HG03565 (cell line): ENCODE results near the gene SRP14.
"Not testable (repeated sequence)": the region's sequence is repeated elsewhere in the genome, so short reads cannot be mapped to it uniquely, and the experiment has no call there.

ENCODE experiments used
- ATAC-seq: cut with Tn5 transposase; IDR thresholded peaks from one replicate; pipeline ENCODE4 v1.9.1; 2021; ENCODE audit warnings: mild to moderate bottlenecking, moderate library complexity; ENCODE audit not compliant: unreplicated experiment

The SRP14 gene, protein sequence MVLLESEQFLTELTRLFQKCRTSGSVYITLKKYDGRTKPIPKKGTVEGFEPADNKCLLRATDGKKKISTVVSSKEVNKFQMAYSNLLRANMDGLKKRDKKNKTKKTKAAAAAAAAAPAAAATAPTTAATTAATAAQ

DNA sequence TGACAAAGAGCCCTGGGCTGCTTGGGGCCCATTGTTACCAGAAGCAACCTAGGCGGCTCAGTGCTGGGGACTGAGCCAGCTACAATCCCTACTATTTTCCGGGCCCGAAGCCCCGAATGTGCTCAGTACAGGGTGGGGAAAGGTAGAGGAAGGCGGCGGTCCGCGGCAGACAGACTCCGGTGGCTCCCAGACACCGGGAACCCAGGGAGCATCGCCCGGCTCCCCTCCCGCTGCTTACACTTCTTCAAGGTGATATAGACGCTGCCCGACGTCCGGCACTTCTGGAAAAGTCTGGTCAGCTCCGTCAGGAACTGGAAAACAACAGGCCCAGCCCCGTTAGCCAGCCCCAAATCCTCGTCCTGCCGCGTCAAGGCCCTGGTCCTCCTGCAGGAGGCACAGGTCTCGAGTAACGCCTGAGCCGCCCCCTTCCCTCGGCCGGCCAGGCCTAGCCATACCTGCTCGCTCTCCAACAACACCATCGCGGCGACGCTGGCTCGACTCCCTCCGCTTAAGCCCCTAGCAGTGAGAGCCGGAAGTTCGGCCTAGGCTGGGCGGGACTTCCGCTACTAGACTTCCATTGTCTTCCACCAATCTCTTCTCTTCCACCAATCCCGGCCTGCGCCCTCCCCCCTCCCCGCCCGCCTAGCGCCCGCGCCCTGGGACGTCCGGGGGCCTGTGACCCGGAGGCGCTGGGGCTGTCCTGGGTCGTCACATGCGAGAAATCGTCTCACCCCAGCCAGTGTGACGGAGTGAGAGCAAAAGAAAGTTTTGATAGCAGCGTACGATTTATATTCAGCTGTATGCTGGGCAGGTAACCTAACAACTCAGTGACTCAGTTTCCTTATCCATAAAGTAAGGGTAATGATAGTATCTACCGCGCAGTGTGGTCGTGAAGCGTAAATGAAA is at the start of gene SRP14:
Gene SRP14, minus strand, starts transcription at position 544 of the 906 bp plus-strand sequence. Its CDS starts 65 bp downstream, at position 479.
- ATAC-seq = peak; percentile 83

GRCh38 chr15:40087991-40088928 is 49.3 kb upstream of the SRP14 start:
- no peak for ATAC-seq

- ATAC-seq = no peak
These were observed 48.3 kb upstream of the SRP14 start for GRCh38 chr15:40087068-40087810.

DNA sequence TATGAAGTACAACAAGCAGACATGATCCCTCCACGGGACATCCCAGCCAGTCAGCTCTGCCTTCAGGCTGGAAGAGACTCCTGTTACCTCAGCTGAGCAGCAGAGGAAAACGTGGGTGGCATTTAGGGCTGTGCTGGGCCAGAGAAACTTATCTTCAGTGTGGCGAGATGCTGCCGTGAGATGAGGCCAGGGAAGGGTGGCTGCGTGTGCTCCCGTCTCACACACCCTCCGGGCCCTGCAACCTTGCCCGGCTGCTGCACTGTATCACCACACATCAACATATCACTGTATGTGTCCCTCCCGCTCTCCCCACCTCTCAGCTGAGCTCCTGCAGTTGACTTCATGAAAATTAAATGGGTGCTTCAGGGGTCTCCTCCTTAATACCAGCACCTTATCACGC is 46.3 kb upstream of the SRP14 start:
- no peak for ATAC-seq

DNA sequence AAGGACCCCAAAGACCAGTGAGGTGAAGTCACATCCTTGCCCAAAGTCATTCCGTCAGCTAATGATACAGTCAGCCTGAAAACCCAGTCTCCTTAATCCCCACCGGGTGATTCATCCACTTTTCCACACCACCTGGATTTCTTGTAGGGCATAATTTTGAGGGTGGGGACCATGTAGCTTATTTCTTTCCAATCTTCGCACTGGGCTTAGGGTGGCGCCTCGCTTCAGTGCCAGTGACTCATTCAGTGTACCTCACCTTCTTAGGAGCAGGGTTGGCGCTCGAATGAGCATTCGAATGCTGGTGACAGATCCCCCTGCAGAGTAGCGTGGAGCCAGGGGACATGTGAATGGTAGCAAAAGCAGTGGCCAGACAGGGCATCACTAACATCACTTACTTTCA is 45.7 kb upstream of the SRP14 start:
- no peak for ATAC-seq

DNA sequence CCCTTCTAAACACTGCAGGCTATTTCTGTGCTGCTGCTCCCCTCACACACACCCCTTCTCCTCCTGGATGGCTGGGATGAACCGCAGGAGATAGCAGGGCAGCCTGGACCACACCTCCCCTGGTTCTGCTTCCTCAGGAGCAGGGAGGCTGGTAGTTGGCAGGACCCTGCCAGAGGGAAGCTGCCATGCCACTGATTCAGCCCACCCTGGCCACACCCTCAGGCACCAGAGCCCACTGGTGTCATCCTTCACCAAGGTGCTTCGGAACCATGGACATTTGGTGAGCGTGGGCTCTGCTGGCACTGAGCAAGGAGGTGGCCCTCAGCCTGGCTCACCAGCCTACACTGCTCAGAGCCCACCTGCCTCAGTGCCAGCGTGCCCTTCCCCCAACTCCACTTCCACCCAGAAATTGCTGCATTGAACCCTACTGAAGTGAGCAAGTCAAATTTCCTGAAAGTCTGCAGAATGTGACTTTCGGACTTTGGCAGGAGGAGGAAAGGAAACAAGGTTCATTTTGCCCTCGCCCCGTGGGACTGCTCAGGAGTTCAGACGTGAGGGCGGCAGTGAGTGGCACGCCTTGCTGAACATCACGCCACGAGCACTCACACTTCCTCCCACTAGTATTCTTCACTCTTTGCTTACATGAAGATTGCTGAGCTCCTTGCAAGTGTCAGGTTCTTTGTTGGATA is 43.4 kb upstream of the SRP14 start:
- ATAC-seq = no peak

DNA sequence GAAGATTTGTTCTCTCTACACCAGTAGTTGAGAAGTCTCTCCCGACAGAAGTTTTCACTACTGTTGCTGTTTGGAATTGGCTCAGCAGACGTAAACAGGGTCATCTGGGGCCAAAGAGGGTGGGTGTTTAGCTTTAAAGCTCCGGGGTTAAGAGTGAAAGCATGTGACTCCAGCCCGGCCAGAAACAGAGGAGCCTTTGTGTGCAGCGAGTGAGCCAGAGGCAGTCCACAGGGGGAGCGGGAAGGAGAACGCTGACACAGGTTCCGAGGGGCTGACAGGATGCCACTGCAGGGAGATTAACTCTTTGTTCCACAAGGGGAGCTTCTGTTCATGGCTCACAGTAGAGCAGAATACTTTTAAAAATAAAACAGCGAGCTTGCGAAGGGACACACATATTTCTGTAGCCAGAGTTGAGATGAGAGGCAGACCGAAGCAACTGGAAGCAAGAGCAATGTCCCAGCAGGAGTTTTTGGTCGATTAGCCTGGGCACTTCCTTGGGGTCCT is 42.8 kb upstream of the SRP14 start:
- ATAC-seq = no peak

- ATAC-seq = no peak
These were observed 41.9 kb upstream of the SRP14 start for GRCh38 chr15:40080847-40081246.

DNA sequence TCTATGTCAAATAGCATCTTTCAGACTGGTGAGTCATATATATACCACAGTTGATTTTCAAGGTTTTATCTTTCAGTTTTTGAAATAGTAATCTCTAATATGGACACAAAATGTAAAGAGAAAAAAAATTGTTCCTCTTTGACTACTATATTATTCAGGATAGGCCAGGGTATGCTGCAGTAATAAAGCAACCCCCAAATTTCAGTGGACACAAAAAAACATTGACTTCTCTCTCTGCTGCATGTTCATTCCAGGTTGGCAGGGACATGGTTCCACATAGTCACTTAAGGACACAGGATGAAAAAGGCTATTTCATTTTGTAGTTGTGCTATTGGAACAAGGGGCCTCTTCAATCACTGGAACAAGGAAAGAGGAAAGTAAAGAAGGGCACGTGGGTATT is 41.1 kb upstream of the SRP14 start:
- no peak for ATAC-seq

DNA sequence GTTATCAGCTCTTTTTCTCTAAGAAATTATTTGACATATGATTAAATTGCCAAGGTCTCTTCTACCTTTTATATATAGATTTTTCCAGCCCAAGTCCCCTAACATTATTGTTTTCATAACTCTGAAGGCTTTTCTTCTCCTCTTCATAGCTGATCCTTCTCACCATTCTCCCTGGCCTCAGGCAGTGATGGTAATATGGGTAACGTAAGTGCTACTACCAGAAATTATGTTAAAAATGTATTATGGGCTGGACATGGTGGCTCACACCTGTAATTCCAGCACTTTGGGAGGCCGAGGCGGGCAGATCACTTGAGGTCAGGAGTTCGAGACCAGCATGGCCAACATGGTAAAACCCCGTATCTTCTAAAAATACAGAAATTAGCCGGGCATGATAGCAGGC is 40.5 kb upstream of the SRP14 start:
- ATAC-seq = no peak

DNA sequence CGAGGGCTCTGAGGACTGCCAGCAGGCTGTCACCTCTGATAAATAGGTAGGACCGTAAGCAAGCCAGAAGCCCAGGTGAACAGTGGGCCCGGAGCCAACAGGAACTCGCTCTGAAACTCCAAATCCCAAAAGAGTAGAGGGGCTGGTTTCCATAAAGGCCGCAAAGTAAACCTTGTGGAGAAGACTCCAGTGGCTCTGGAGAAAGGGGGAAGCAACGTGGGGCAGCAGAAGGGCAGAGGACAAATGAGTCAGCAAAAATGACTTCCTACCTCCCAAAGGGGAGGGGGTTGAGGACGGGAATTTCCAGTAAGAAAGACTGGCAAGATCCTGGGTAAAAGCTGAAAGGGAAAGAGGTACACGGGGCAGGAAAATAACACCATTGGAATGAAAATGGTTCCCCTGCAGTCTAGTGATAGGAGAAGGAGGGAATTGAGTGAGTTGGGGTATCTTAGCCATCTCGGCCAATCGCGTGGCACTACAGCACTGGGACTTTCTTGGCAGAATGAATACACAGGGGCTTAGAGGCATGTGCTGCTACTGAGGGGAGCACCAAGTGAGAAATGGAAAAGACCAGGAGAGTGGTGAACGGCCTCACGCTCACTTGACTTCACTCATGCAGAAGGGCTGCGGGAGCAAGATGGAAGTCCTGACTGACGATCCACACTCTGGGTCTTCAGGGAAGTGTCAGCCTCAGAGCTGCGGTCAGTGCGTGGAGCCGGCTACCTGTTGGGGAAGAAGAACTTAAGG is 36.5 kb upstream of the SRP14 start:
- no peak for ATAC-seq

DNA sequence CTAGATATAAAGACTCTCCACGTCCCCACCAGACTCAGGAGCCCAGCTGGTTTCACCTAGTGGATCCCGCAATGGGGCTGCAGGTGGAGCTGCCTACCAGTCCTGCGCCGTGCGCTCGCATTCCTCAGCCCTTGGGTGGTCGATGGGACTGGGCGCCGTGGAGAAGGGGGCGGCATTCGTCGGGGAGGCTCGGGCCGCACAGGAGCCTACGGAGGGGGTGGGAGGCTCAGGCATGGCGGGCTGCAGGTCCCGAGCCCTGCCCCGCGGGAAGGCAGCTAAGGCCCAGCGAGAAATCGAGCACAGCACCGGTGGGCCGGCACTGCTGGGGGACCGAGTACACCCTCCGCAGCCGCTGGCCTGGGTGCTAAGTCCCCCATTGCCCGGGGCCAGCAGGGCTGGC is 35.7 kb upstream of the SRP14 start:
- not testable (repeated sequence) for ATAC-seq

DNA sequence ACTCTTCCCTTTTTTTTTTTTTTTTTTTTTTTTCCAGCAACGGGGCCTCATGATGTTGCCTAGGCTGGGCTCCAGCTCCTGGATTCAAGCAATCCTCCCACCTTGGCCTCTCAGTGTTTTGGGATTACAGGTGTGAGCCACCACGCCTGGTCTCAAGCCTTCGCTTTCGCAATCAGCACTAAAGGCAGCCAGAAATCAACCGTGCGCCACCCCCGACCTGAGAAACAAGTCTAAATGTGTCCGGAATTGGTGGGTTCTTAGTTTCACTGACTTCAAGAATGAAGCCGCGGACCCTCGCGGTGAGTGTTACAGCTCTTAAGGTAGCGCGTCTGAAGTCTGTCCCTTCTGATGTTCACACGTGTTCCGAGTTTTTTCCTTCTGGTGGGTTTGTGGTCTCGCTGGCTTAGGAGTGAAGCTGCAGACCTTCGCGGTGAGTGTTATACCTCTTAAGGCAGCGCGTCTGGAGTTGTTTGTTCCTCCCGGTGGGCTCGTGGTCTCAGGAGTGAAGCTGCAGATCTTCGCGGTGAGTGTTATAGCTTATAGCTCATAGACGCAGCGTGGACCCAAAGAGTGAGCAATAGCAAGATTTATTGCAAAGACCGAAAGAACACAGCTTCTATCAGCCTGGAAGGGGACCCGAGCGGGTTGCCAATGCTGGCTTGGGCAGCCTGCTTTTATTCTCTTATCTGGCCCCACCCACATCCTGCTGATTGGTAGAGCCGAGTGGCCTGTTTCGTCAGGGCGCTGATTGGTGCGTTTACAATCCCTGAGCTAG is 34.9 kb upstream of the SRP14 start:
- ATAC-seq = not testable (repeated sequence)

DNA sequence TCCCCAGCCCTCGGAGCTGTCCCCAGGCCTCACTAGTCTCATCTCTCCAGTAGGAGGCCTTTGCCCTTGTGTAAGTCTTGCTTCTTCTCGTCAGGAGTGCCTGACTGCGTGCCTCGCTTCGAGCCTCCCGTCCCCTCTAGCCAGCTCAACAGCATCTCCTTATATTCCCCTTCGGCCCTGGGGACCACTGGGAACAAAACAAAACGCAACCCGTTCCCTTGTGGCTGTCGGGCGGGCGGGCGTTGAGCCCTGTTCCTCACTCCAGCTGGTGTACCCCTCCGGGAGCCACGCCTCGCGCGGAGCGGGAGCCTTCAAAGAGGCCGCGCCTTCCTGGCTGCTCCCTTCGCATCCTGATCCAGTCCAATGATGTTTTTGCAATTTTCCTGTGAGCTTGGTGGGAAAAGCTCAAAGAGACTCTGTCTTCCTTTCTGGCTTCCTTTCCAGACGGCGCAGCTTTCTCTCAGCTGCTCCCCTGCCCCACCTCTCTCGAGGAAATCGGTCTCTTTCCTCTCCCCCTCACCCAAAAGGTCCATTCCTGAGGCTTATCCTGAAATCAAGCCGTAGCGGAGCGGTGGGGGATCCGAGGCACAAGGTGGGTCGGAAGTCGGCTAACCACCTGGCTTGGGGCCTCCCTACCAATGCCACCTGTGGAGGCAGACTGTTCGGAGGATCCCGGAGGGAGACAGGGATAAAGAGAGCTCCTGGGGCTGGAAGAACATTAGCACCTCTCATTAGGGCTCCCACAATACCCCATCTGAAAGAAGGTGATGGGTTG is 33.4 kb upstream of the SRP14 start:
- ATAC-seq = no peak

DNA sequence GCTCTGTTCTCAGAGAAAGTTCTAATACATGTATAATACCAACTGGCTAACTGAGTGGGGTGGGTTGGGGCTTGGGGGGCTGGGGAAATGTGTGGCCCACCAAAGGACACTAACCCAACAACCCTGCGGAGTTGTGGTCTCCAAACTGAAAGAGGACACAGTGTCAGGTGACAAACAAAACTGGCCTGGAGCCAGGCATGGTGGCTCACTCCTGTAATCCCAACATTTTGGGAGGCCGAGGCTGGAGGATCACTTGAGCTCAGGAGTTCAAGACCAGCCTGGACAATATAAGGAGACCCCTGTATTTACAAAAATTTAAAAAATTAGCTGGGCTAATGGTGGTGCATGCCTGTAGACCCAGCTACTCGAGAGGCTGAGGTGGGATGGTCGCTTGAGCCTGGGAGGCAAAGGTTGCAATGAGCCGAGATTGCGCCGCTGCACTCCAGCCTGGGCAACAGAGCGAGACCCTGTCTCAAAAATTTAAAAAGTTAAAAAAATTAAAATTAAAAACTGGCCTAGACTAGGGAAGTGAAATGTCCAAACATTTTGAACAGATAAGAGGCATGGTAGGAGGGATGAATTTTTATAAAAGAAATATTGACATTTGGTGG is 31.7 kb upstream of the SRP14 start:
- ATAC-seq = no peak

DNA sequence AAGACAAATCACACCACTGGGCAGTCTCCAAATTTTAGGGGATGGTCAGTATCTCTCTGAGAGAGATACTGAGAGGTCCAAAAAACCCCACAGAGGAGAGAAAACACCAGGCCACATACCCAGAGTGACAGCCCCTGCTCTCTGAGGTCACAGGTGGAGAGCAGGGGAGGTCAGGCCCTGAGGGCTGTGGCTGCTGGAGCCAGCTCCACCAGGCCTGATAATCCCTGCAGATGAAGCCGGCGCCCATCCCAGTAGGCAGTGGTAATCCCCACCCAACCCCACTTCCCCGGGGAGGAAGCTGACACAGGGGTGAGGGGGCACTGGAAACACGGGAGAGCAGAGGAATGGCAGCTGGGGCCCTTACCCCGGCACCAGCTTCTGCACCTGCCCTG is 31.2 kb upstream of the SRP14 start:
- ATAC-seq = no peak
